NCI-H1930 (cell line): ENCODE results near the gene RBM34.

ENCODE experiments used
- DNase-seq, 2 experiments: peaks; one replicate each; lab custom pipeline; 2025; lab: John Stamatoyannopoulos, UW

RBM34 gene

GRCh38 chr1:235156265-235156664, 4.8 kb downstream of the RBM34 start:
- no peak for DNase-seq

GRCh38 chr1:235152235-235152634, 8.8 kb downstream of the RBM34 start:
- no peak for DNase-seq

GRCh38 chr1:235151033-235151432, 10.0 kb downstream of the RBM34 start:
- no peak for DNase-seq

- no peak for DNase-seq
Measured at GRCh38 chr1:235149824-235150223, 11.2 kb downstream of the RBM34 start.

GRCh38 chr1:235147269-235147668, 13.8 kb downstream of the RBM34 start:
- no peak for DNase-seq

GRCh38 chr1:235145639-235146038, 15.4 kb downstream of the RBM34 start:
- DNase-seq, result no peak

- DNase-seq, result no peak
Measured at GRCh38 chr1:235142991-235143390, 18.1 kb downstream of the RBM34 start.

- no peak for DNase-seq
Measured at GRCh38 chr1:235139315-235139714, 21.7 kb downstream of the RBM34 start.

GRCh38 chr1:235138821-235139220, 22.2 kb downstream of the RBM34 start:
- no peak for DNase-seq

GRCh38 chr1:235136111-235136510, 24.9 kb downstream of the RBM34 start:
- no peak for DNase-seq

- no peak for DNase-seq
Measured at GRCh38 chr1:235134171-235134570, 26.9 kb downstream of the RBM34 start.

- DNase-seq, result no peak
Measured at GRCh38 chr1:235133086-235133485, 28.0 kb downstream of the RBM34 start.

- DNase-seq, result no peak
Measured at GRCh38 chr1:235131961-235132360, 29.1 kb downstream of the RBM34 start.

- DNase-seq, result no peak
Measured at GRCh38 chr1:235130766-235131270, 30.2 kb downstream of the RBM34 start.

GRCh38 chr1:235129774-235130570, 31.1 kb downstream of the RBM34 start:
- no peak for DNase-seq

- DNase-seq, result peak; percentile 95 to 98
Measured at GRCh38 chr1:235128456-235129328, 32.4 kb downstream of the RBM34 start, which contains the start of gene TOMM20. Gene TOMM20 (minus strand): TSS chr1:235128837. CDS start chr1:235128715, 122 bp downstream.

GRCh38 chr1:235127732-235128455, 33.2 kb downstream of the RBM34 start:
- DNase-seq, result no peak

- no peak for DNase-seq
Measured at GRCh38 chr1:235127203-235127602, 33.8 kb downstream of the RBM34 start.

GRCh38 chr1:235124665-235125064, 36.4 kb downstream of the RBM34 start:
- DNase-seq, result no peak

- DNase-seq, result no peak
Measured at GRCh38 chr1:235124111-235124510, 36.9 kb downstream of the RBM34 start.

GRCh38 chr1:235122348-235122747, 38.7 kb downstream of the RBM34 start:
- DNase-seq, result no peak
